BLaER1 (cell line): ENCODE measurements around the gene FSTL3.

Source experiments
- H3K27ac ChIP-seq: shearing (Covaris generic); formaldehyde crosslinking; 2 replicates; pipeline ENCODE4 v1.8.1; 2022
- H3K27me3 ChIP-seq: shearing (Covaris generic); formaldehyde crosslinking; 2 replicates; pipeline ENCODE4 v1.8.1; 2022
- H3K36me3 ChIP-seq: shearing (Covaris generic); formaldehyde crosslinking; 2 replicates; pipeline ENCODE4 v1.8.1; 2022
- H3K4me1 ChIP-seq: shearing (Covaris generic); formaldehyde crosslinking; 2 replicates; pipeline ENCODE4 v1.8.1; 2022
- H3K4me2 ChIP-seq: shearing (Covaris generic); formaldehyde crosslinking; 2 replicates; pipeline ENCODE4 v1.8.1; 2022
- H3K4me3 ChIP-seq: shearing (Covaris generic); formaldehyde crosslinking; 2 replicates; pipeline ENCODE4 v1.8.1; 2022
- H3K9ac ChIP-seq: shearing (Covaris generic); formaldehyde crosslinking; 2 replicates; pipeline ENCODE4 v1.8.1; 2022
- H3K9me3 ChIP-seq: shearing (Covaris generic); formaldehyde crosslinking; 2 replicates; pipeline ENCODE4 v1.8.1; 2022
- H4K20me1 ChIP-seq: shearing (Covaris generic); formaldehyde crosslinking; 2 replicates; pipeline ENCODE4 v1.8.1; 2022
- Cebpa-rat ChIP-seq: shearing (Covaris generic); IDR thresholded peaks from 2 replicates; pipeline ENCODE4 v1.8.1; 2022

The FSTL3 gene

DNA sequence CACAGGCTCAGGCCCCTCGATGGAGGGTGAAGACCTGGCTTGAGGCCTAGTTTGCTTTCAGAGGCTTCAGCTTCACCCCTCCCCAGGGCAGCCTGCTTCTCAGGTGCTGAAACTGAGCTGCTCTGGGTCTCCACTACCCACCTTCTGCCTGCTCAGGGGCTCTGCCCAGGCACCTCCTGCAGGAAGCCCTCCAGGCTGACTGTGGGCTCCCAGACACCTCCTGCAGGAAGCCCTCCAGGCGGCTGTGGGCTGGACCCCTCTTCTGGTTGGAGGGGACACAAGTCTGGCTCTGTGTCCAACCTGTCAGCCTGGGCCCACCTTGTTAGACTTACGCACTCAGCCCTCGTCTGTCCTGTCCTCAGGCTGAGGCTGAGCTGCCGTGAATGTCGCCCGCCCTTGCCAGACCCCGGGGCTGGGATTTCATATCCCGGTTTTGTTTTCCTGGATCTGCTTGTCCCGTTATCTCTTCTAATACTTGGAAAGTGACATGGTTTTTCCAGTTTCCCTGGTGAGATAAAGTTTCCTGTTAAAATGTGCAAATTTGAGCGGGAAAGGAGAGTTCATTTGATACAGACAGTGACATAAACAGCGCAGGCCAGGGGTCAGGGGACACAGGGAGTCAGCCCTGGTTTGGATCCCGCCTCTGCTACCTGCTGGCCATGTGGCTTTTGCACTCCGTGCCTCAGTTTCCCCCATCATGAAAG lies 53.9 kb downstream of the FSTL3 start:
- Histone ChIP-seq H3K4me1 (peaks cover 98% of the 10 kb centered on the region), H4K20me1 (peaks cover 24% of the 10 kb centered on the region; the same call in 1 of the 2 replicates), H3K36me3 (peaks cover 50% of the 10 kb centered on the region), H3K27ac (no peak overlapping the region), H3K9me3 (no peaks in the 10 kb centered on the region), H3K27me3 (no peaks in the 10 kb centered on the region), H3K4me2 (peak overlapping the region; percentile 92), H3K9ac (no peak overlapping the region), H3K4me3 (no peak overlapping the region)
- TF ChIP-seq Cebpa-rat = no peak

DNA sequence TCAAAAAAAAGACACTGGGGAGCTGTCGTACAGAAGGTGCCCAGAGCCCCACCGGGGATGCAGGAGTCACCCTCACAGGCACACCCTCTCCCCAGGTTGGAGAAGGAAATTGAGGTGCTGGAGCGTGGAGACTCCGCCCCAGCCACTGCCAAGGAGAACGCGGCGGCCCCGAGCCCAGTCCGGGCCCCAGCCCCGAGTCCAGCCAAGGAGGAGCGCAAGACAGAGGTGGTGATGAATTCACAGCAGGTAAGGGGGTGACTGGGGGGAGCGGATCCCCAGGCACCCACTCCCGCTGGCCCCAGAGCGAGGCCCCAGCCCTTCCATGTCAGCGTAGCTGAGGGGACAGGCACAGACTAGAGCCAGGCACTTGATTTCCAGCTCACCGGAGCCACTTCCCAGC lies 54.8 kb downstream of the FSTL3 start:
- Histone ChIP-seq H3K27ac (no peak overlapping the region), H3K36me3 (peaks cover 50% of the 10 kb centered on the region), H3K4me2 (0 out of 2 replicates have a peak overlapping the region, but pooled peaks have one; percentile 46), H4K20me1 (peaks cover 17% of the 10 kb centered on the region; the same call in 1 of the 2 replicates), H3K4me1 (peaks cover 91% of the 10 kb centered on the region), H3K9me3 (no peaks in the 10 kb centered on the region), H3K4me3 (no peak overlapping the region), H3K27me3 (no peaks in the 10 kb centered on the region), H3K9ac (no peak overlapping the region)
- no peak for TF ChIP-seq Cebpa-rat

- peaks cover 79% of the 10 kb centered on the region for H3K4me1 ChIP-seq
- H3K9me3 ChIP-seq = no peaks in the 10 kb centered on the region
- H4K20me1 ChIP-seq = peaks cover 22% of the 10 kb centered on the region
- peaks cover 57% of the 10 kb centered on the region for H3K36me3 ChIP-seq
- H3K27ac ChIP-seq = peak overlapping the region; percentile 23
- no peaks in the 10 kb centered on the region for H3K27me3 ChIP-seq
- no peak overlapping the region for H3K9ac ChIP-seq
- TF ChIP-seq Cebpa-rat = no peak
- peak overlapping the region; percentile 46 for H3K4me2 ChIP-seq
- H3K4me3 ChIP-seq = no peak overlapping the region
Observed at GRCh38 chr19:732148-733069, 56.2 kb downstream of the FSTL3 start.
